CD4-positive, alpha-beta T cell (primary cell): ENCODE measurements around the gene AGER. TPM values are rescaled to one million over a fixed set of nuclear protein-coding genes. Genes with fewer than 3 reads are reported as not detected.

Experiments
- ATAC-seq: fragments of 200-7000 bp; cut with Tn5 transposase; one replicate; pipeline ENCODE4 v1.10.0; 2022; ENCODE audit warnings: mild to moderate bottlenecking; ENCODE audit not compliant: poor library complexity
- CTCF ChIA-PET: fragments of 350-600 bp; sonication (Branson Sonifier 250); formaldehyde crosslinking; loops from one replicate; lab custom pipeline; 2021; ENCODE audit warnings: antibody characterized with exemption, inconsistent platforms; lab: Charles Lee
- POLR2A ChIA-PET: fragments of 350-600 bp; sonication (Branson Sonifier 250); formaldehyde crosslinking; loops from one replicate; lab custom pipeline; 2021; ENCODE audit warnings: antibody characterized with exemption, inconsistent platforms; lab: Charles Lee
- DNase-seq, 14 experiments: peaks; one replicate each; pipeline ENCODE4 v3.0.0-alpha.2; 2013 to 2020; ENCODE audit warnings: mixed read lengths in 2 of 14
- H3K27ac ChIP-seq, 2 donors: one replicate each; pipeline versions ENCODE4 v1.5.1 to v1.7.0; 2013; ENCODE audit warnings: low read length in 2 of 2, low read depth in 1 of 2, mild to moderate bottlenecking in 1 of 2
- H3K27me3 ChIP-seq, 2 experiments: 1 replicate in 1 of 2; 2 replicates in 1 of 2; pipeline versions ENCODE4 v1.6.1 to v1.7.0; 2013; ENCODE audit warnings: low read length in 2 of 2, control low read depth in 1 of 2, mild to moderate bottlenecking in 1 of 2, moderate library complexity in 1 of 2; ENCODE audit not compliant: insufficient read depth in 2 of 2, control insufficient read depth in 1 of 2
- H3K36me3 ChIP-seq: one replicate; pipeline ENCODE4 v1.6.1; 2013; ENCODE audit warnings: low read length, control low read depth; ENCODE audit not compliant: insufficient read depth
- H3K4me1 ChIP-seq: one replicate; pipeline ENCODE4 v1.6.1; 2013; ENCODE audit warnings: low read length, control low read depth; ENCODE audit not compliant: insufficient read depth
- H3K4me3 ChIP-seq: one replicate; pipeline ENCODE4 v1.5.1; 2013; ENCODE audit warnings: mild to moderate bottlenecking, low read length, moderate library complexity
- H3K9me3 ChIP-seq, 2 experiments: 1 replicate in 1 of 2; 2 replicates in 1 of 2; pipeline versions ENCODE4 v1.6.1 to v1.7.0; 2013; ENCODE audit warnings: low read length in 2 of 2, mild to moderate bottlenecking in 2 of 2, control low read depth in 1 of 2, moderate library complexity in 1 of 2; ENCODE audit not compliant: control insufficient read depth in 1 of 2, insufficient read depth in 1 of 2
- H3K27ac Mint-ChIP-seq: one replicate; pipeline ENCODE4 v1.8.0; 2020; ENCODE audit warnings: mixed read lengths
- H3K27me3 Mint-ChIP-seq: one replicate; pipeline ENCODE4 v1.8.0; 2021; ENCODE audit warnings: mixed read lengths
- H3K36me3 Mint-ChIP-seq: one replicate; pipeline ENCODE4 v1.8.0; 2021; ENCODE audit warnings: low read depth, mixed read lengths
- H3K4me1 Mint-ChIP-seq: one replicate; pipeline ENCODE4 v1.8.0; 2021; ENCODE audit warnings: low read depth, mixed read lengths
- H3K4me3 Mint-ChIP-seq: one replicate; pipeline ENCODE4 v1.8.0; 2020; ENCODE audit warnings: mild to moderate bottlenecking, mixed read lengths
- H3K9me3 Mint-ChIP-seq: one replicate; pipeline ENCODE4 v1.8.0; 2020; ENCODE audit warnings: mixed read lengths
- CTCF ChIP-seq: fragments of 200-600 bp; IDR thresholded peaks from one replicate; pipeline ENCODE4 v1.8.0; 2022; ENCODE audit warnings: antibody characterized with exemption, mild to moderate bottlenecking
- intact Hi-C, 2 experiments: fragments of 100-400 bp; cut with DNase I in 1 of 2; cut with micrococcal nuclease in 1 of 2; formaldehyde crosslinking; loops; one replicate each; pipeline versions ENCODE4 v1.15.1 to v1.9.0; 2023 to 2025; cut with DNase I, micrococcal nuclease
- total RNA-seq, 174 experiments: library from RNA in 2 of 174; stranded (reverse) in 2 of 174; gene quantifications; one replicate each; pipeline ENCODE4 v1.2.3 and lab custom pipeline; 2021 to 2026

Gene AGER
- total RNA-seq, 2 experiments from 2014 or later, result 23.5 to 27.0 TPM

GRCh38 chr6:32215617-32216016, 31.6 kb upstream of the AGER start:
- no peak overlapping the region for H3K4me3 Mint-ChIP-seq
- DNase-seq, result no peak
- no peaks in the 10 kb centered on the region for H3K27me3 Mint-ChIP-seq
- CTCF ChIA-PET, result no interaction called here
- POLR2A ChIA-PET, result no interaction called here
- TF ChIP-seq CTCF, result no peak
- no peaks in the 10 kb centered on the region for H3K36me3 Mint-ChIP-seq
- no peak overlapping the region for H3K27ac Mint-ChIP-seq
- no peak for ATAC-seq
- no peaks in the 10 kb centered on the region for H3K9me3 Mint-ChIP-seq
- Histone ChIP-seq H3K27ac (no peak overlapping the region), H3K9me3 (no peaks in the 10 kb centered on the region), H3K36me3 (no peaks in the 10 kb centered on the region), H3K4me3 (no peak overlapping the region), H3K4me1 (no peaks in the 10 kb centered on the region), H3K27me3 (peaks cover 0 to 3% of the 10 kb centered on the region in 2 experiments)
- intact Hi-C loops, result no loop called here
- H3K4me1 Mint-ChIP-seq, result no peaks in the 10 kb centered on the region

GRCh38 chr6:32214126-32214525, 30.1 kb upstream of the AGER start:
- ChIA-PET POLR2A (no interaction called here), CTCF (interaction anchor here (0.6 kb wide), 1 partner anchor 82 kb away, joined by 3 read pairs; no protein-coding TSS in a partner anchor)
- H3K4me3 ChIP-seq, result no peak overlapping the region
- no peaks in the 10 kb centered on the region for H3K4me1 Mint-ChIP-seq
- H3K36me3 ChIP-seq, result no peaks in the 10 kb centered on the region
- H3K27me3 Mint-ChIP-seq, result no peaks in the 10 kb centered on the region
- H3K27ac ChIP-seq, result no peak overlapping the region
- no peak for TF ChIP-seq CTCF
- H3K36me3 Mint-ChIP-seq, result no peaks in the 10 kb centered on the region
- ATAC-seq, result no peak
- no peaks in the 10 kb centered on the region for H3K9me3 Mint-ChIP-seq
- H3K27ac Mint-ChIP-seq, result no peak overlapping the region
- intact Hi-C loops, result no loop called here
- no peaks in the 10 kb centered on the region for H3K4me1 ChIP-seq
- no peak for DNase-seq
- no peaks in the 10 kb centered on the region for H3K9me3 ChIP-seq
- peaks cover 0 to 3% of the 10 kb centered on the region in 2 experiments for H3K27me3 ChIP-seq
- H3K4me3 Mint-ChIP-seq, result no peak overlapping the region

GRCh38 chr6:32213649-32214048, 29.6 kb upstream of the AGER start:
- H3K9me3 Mint-ChIP-seq, result no peaks in the 10 kb centered on the region
- no peaks in the 10 kb centered on the region for H3K27me3 ChIP-seq
- DNase-seq (no peak), ATAC-seq (no peak)
- intact Hi-C loops, result no loop called here
- TF ChIP-seq CTCF, result no peak
- no peaks in the 10 kb centered on the region for H3K36me3 ChIP-seq
- H3K4me1 ChIP-seq, result no peaks in the 10 kb centered on the region
- H3K36me3 Mint-ChIP-seq, result no peaks in the 10 kb centered on the region
- no peak overlapping the region for H3K27ac Mint-ChIP-seq
- H3K4me3 ChIP-seq, result no peak overlapping the region
- no peaks in the 10 kb centered on the region for H3K9me3 ChIP-seq
- CTCF ChIA-PET, result no interaction called here
- no peak overlapping the region for H3K27ac ChIP-seq
- H3K27me3 Mint-ChIP-seq, result no peaks in the 10 kb centered on the region
- no peaks in the 10 kb centered on the region for H3K4me1 Mint-ChIP-seq
- POLR2A ChIA-PET, result no interaction called here
- no peak overlapping the region for H3K4me3 Mint-ChIP-seq
